Renal pelvis (tissue), 4 donors: Measurements from ENCODE around the gene ARHGEF17. TPM values are rescaled to one million over a fixed set of nuclear protein-coding genes. Genes with fewer than 3 reads are reported as not detected.

ENCODE experiments used
- DNase-seq: peaks from one replicate; pipeline ENCODE4 v3.0.0-alpha.2; 2013
- polyA plus RNA-seq, 3 donors: library from polyadenylated mRNA; unstranded; fragments of 120-200 nt; gene quantifications; one replicate each; pipeline ENCODE4 v1.2.1, GENCODE V29; 2013; ENCODE audit not compliant: insufficient read length in 3 of 3

Gene ARHGEF17
- polyA plus RNA-seq, 3 donors = 91.9 to 121 (median 107) TPM

- no peak for DNase-seq
These were observed 82.8 kb downstream of the ARHGEF17 start for GRCh38 chr11:73390601-73391565.

GRCh38 chr11:73391665-73392064, 83.6 kb downstream of the ARHGEF17 start:
- DNase-seq = no peak

GRCh38 chr11:73392108-73393010, 84.3 kb downstream of the ARHGEF17 start:
- no peak for DNase-seq

- DNase-seq = no peak
These were observed 84.9 kb downstream of the ARHGEF17 start for GRCh38 chr11:73393011-73393380.

- peak; percentile 66 for DNase-seq
These were observed 85.7 kb downstream of the ARHGEF17 start for GRCh38 chr11:73393479-73394415.

- no peak for DNase-seq
These were observed 86.6 kb downstream of the ARHGEF17 start for GRCh38 chr11:73394416-73395296.

GRCh38 chr11:73395297-73396208, 87.5 kb downstream of the ARHGEF17 start:
- no peak for DNase-seq

GRCh38 chr11:73396251-73396930, 88.3 kb downstream of the ARHGEF17 start:
- no peak for DNase-seq

GRCh38 chr11:73396985-73397384, 88.9 kb downstream of the ARHGEF17 start:
- DNase-seq = no peak

GRCh38 chr11:73397468-73398131, 89.5 kb downstream of the ARHGEF17 start:
- no peak for DNase-seq

- no peak for DNase-seq
These were observed 90.1 kb downstream of the ARHGEF17 start for GRCh38 chr11:73398132-73398526.

GRCh38 chr11:73398721-73399120, 90.6 kb downstream of the ARHGEF17 start:
- DNase-seq = no peak

- no peak for DNase-seq
These were observed 91.1 kb downstream of the ARHGEF17 start for GRCh38 chr11:73399159-73399590.

- no peak for DNase-seq
These were observed 91.6 kb downstream of the ARHGEF17 start for GRCh38 chr11:73399636-73400035.

GRCh38 chr11:73400293-73400692, 92.2 kb downstream of the ARHGEF17 start:
- no peak for DNase-seq

- no peak for DNase-seq
These were observed 93.3 kb downstream of the ARHGEF17 start for GRCh38 chr11:73401217-73401923.
